ENCODE results near the gene HOMER1. TPM values are rescaled to one million over a fixed set of nuclear protein-coding genes. Genes with fewer than 3 reads are reported as not detected.

HOMER1 gene
- 21.9 and 22.6 TPM in 2 replicates for total RNA-seq

GRCh38 chr5:79513704-79514390, at the start of gene HOMER1:
HOMER1 (minus strand) TSS chr5:79514134; CDS start chr5:79512774, 1,360 bp downstream.

Other genes with a start within 250 kb of the HOMER1 start
- gene TENT2, start 98.3 kb upstream of the HOMER1 start, total RNA-seq: 21.7 and 24.1 TPM in 2 replicates
- gene CMYA5, start 175.7 kb upstream of the HOMER1 start, total RNA-seq: 0.21 and 0.24 TPM in 2 replicates

Data from tracheal epithelial cell (primary cell).